Mesenchymal stem cell (in vitro differentiated cells and primary cell): ENCODE results near the gene MACROH2A1.
A peak's percentile ranks its signal among the peaks of the same experiment; 100 is the strongest.

Experiments used
- DNase-seq: peaks from one replicate; pipeline ENCODE4 v3.0.0-alpha.2; 2013
- H2AFZ ChIP-seq: one replicate; pipeline ENCODE4 v1.6.1; 2013; ENCODE audit warnings: low read depth, mild to moderate bottlenecking, control low read depth, inconsistent platforms, low read length, moderate library complexity
- H2AK5ac ChIP-seq: 2 replicates; pipeline ENCODE4 v1.6.1; 2013; ENCODE audit warnings: low read length, moderate library complexity, mild to moderate bottlenecking, inconsistent platforms; ENCODE audit not compliant: severe bottlenecking
- H2BK120ac ChIP-seq: one replicate; pipeline ENCODE4 v1.6.1; 2013; ENCODE audit warnings: low read depth, mild to moderate bottlenecking, inconsistent platforms, low read length, moderate library complexity
- H2BK12ac ChIP-seq, 2 experiments: one replicate each; pipeline ENCODE4 v1.6.1; 2013; ENCODE audit warnings: inconsistent platforms in 2 of 2, low read length in 2 of 2, mild to moderate bottlenecking in 2 of 2, moderate library complexity in 2 of 2, control low read depth in 1 of 2
- H2BK15ac ChIP-seq: one replicate; pipeline ENCODE4 v1.6.1; 2013; ENCODE audit warnings: mild to moderate bottlenecking, low read depth, inconsistent platforms; ENCODE audit not compliant: poor library complexity, severe bottlenecking
- H2BK5ac ChIP-seq: 2 replicates; pipeline ENCODE4 v1.6.1; 2013; ENCODE audit warnings: low read depth, mild to moderate bottlenecking, low read length, control low read depth, inconsistent platforms; ENCODE audit not compliant: poor library complexity, severe bottlenecking
- H3K14ac ChIP-seq, 2 experiments: one replicate each; pipeline ENCODE4 v1.6.1; 2013; ENCODE audit warnings: inconsistent platforms in 2 of 2, low read length in 2 of 2, control low read depth in 1 of 2, mild to moderate bottlenecking in 1 of 2, moderate library complexity in 1 of 2
- H3K18ac ChIP-seq, 2 experiments: one replicate each; pipeline ENCODE4 v1.6.1; 2013; ENCODE audit warnings: inconsistent platforms in 2 of 2, low read length in 2 of 2, control low read depth in 1 of 2, low read depth in 1 of 2, mild to moderate bottlenecking in 1 of 2
- H3K23ac ChIP-seq, 2 experiments: one replicate each; pipeline ENCODE4 v1.6.1; 2013; ENCODE audit warnings: inconsistent platforms in 2 of 2, low read length in 2 of 2, mild to moderate bottlenecking in 2 of 2, moderate library complexity in 2 of 2, control low read depth in 1 of 2
- H3K27ac ChIP-seq: 2 replicates; pipeline ENCODE4 v1.5.1; 2013; ENCODE audit warnings: mild to moderate bottlenecking, moderate library complexity, low read length, control low read depth, inconsistent platforms; ENCODE audit not compliant: poor library complexity, severe bottlenecking
- H3K27me3 ChIP-seq, 2 experiments: 2 replicates each; pipeline versions ENCODE4 v1.6.1 to v1.7.0; 2013; ENCODE audit warnings: low read length in 2 of 2, mild to moderate bottlenecking in 2 of 2, moderate library complexity in 2 of 2, control low read depth in 1 of 2, inconsistent platforms in 1 of 2; ENCODE audit not compliant: control insufficient read depth in 1 of 2, insufficient read depth in 1 of 2
- H3K36me3 ChIP-seq, 2 experiments: 2 replicates each; pipeline versions ENCODE4 v1.6.1 to v1.7.0; 2013; ENCODE audit warnings: low read length in 2 of 2, control low read depth in 1 of 2, inconsistent platforms in 1 of 2, low read depth in 1 of 2, mild to moderate bottlenecking in 1 of 2; ENCODE audit not compliant: insufficient read depth in 2 of 2, control insufficient read depth in 1 of 2
- H3K4ac ChIP-seq, 2 experiments: one replicate each; pipeline ENCODE4 v1.6.1; 2013; ENCODE audit warnings: inconsistent platforms in 2 of 2, low read length in 2 of 2, mild to moderate bottlenecking in 2 of 2, moderate library complexity in 2 of 2, control low read depth in 1 of 2, low read depth in 1 of 2
- H3K4me1 ChIP-seq: 2 replicates; pipeline ENCODE4 v1.6.1; 2013; ENCODE audit warnings: low read depth, low read length, control low read depth; ENCODE audit not compliant: control insufficient read depth, insufficient read depth
- H3K4me2 ChIP-seq: 2 replicates; pipeline ENCODE4 v1.6.1; 2013; ENCODE audit warnings: low read length, mild to moderate bottlenecking, inconsistent platforms; ENCODE audit not compliant: poor library complexity, severe bottlenecking
- H3K4me3 ChIP-seq, 2 experiments: 2 replicates each; pipeline versions ENCODE4 v1.5.1 to v1.7.0; 2013; ENCODE audit warnings: low read length in 2 of 2, mild to moderate bottlenecking in 2 of 2, control low read depth in 1 of 2, low read depth in 1 of 2; ENCODE audit not compliant: insufficient read depth in 1 of 2
- H3K79me1 ChIP-seq: replicated peaks from 2 replicates; pipeline ENCODE4 v1.6.1; 2013; ENCODE audit warnings: mild to moderate bottlenecking, control low read depth, low read length, inconsistent platforms; ENCODE audit not compliant: poor library complexity, severe bottlenecking
- H3K9ac ChIP-seq: 2 replicates; pipeline ENCODE4 v1.7.0; 2013; ENCODE audit warnings: mild to moderate bottlenecking, low read length, moderate library complexity
- H3K9me3 ChIP-seq: 2 replicates; pipeline ENCODE4 v1.7.0; 2013; ENCODE audit warnings: mild to moderate bottlenecking, low read length; ENCODE audit not compliant: control insufficient read depth
- H4K8ac ChIP-seq: one replicate; pipeline ENCODE4 v1.6.1; 2013; ENCODE audit warnings: inconsistent platforms, mild to moderate bottlenecking, low read length, moderate library complexity
- H4K91ac ChIP-seq: one replicate; pipeline ENCODE4 v1.6.1; 2013; ENCODE audit warnings: mild to moderate bottlenecking, low read length, inconsistent platforms
- WGBS: methylation state at CpG from one replicate; pipeline ENCODE4 v1.1.7; 2013; ENCODE audit warnings: mixed read lengths; 5-methylcytosine and 5-hydroxymethylcytosine counted together

MACROH2A1 gene

GRCh38 chr5:135371622-135372232 lies 27.3 kb downstream of the MACROH2A1 start:
- WGBS: 82% methylated on average over 4 of the region's 4 CpGs
- no peak overlapping the region for H3K27ac ChIP-seq
- no peak overlapping the region for H2BK12ac ChIP-seq
- H3K27me3 ChIP-seq: no peaks in the 10 kb centered on the region
- H3K23ac ChIP-seq: no peak overlapping the region
- peaks cover 58 to 89% of the 10 kb centered on the region in 2 experiments for H3K36me3 ChIP-seq
- H2BK5ac ChIP-seq: no peak overlapping the region
- no peak overlapping the region for H2AK5ac ChIP-seq
- DNase-seq: no peak
- H3K9ac ChIP-seq: no peak overlapping the region
- H3K4me2 ChIP-seq: no peak overlapping the region
- no peak overlapping the region for H3K18ac ChIP-seq
- no peak overlapping the region for H3K14ac ChIP-seq
- no peak overlapping the region for H3K4me3 ChIP-seq
- H4K8ac ChIP-seq: no peak overlapping the region
- H3K9me3 ChIP-seq: no peaks in the 10 kb centered on the region
- H3K4me1 ChIP-seq: peaks cover 10% of the 10 kb centered on the region
- no peak overlapping the region for H2BK15ac ChIP-seq
- no peak overlapping the region for H2AFZ ChIP-seq
- peaks cover 58% of the 10 kb centered on the region for H3K79me1 ChIP-seq
- no peak overlapping the region for H3K4ac ChIP-seq
- H2BK120ac ChIP-seq: no peak overlapping the region
- H4K91ac ChIP-seq: no peak overlapping the region

- H3K36me3 ChIP-seq: peaks cover 48 to 90% of the 10 kb centered on the region in 2 experiments
- no peak overlapping the region for H2AK5ac ChIP-seq
- H3K79me1 ChIP-seq: peaks cover 60% of the 10 kb centered on the region
- H3K4me2 ChIP-seq: no peak overlapping the region
- H4K8ac ChIP-seq: no peak overlapping the region
- no peaks in the 10 kb centered on the region for H3K27me3 ChIP-seq
- H3K4me1 ChIP-seq: peaks cover 10% of the 10 kb centered on the region
- no peak overlapping the region for H4K91ac ChIP-seq
- DNase-seq: no peak
- H3K9ac ChIP-seq: no peak overlapping the region
- no peak overlapping the region for H3K18ac ChIP-seq
- no peak overlapping the region for H2BK15ac ChIP-seq
- H2AFZ ChIP-seq: no peak overlapping the region
- H2BK5ac ChIP-seq: no peak overlapping the region
- H3K23ac ChIP-seq: no peak overlapping the region
- no peaks in the 10 kb centered on the region for H3K9me3 ChIP-seq
- H2BK120ac ChIP-seq: no peak overlapping the region
- no peak overlapping the region for H3K27ac ChIP-seq
- no peak overlapping the region for H3K4ac ChIP-seq
- 100% methylated on average over 6 of the region's 6 CpGs for WGBS
- H3K4me3 ChIP-seq: no peak overlapping the region
- no peak overlapping the region for H2BK12ac ChIP-seq
- H3K14ac ChIP-seq: no peak overlapping the region
Observed at GRCh38 chr5:135369952-135370351, 29.1 kb downstream of the MACROH2A1 start.

GRCh38 chr5:135367554-135367953 lies 31.5 kb downstream of the MACROH2A1 start:
- no peak for DNase-seq
- H3K18ac ChIP-seq: peak overlapping the region; percentile 69 to 89
- no peak overlapping the region for H3K27ac ChIP-seq
- H4K91ac ChIP-seq: peak overlapping the region; percentile 52
- H3K79me1 ChIP-seq: peaks cover 50% of the 10 kb centered on the region
- peak overlapping the region in 1 of 2 experiments; percentile 59 for H2BK12ac ChIP-seq
- H3K4me2 ChIP-seq: no peak overlapping the region
- peaks cover 9% of the 10 kb centered on the region for H3K4me1 ChIP-seq
- no peak overlapping the region for H2BK5ac ChIP-seq
- no peak overlapping the region for H2BK120ac ChIP-seq
- no peaks in the 10 kb centered on the region for H3K27me3 ChIP-seq
- H2AFZ ChIP-seq: no peak overlapping the region
- WGBS: 93% methylated on average over 4 of the region's 4 CpGs
- no peaks in the 10 kb centered on the region for H3K9me3 ChIP-seq
- H3K9ac ChIP-seq: no peak overlapping the region
- peaks cover 39 to 85% of the 10 kb centered on the region in 2 experiments for H3K36me3 ChIP-seq
- peak overlapping the region in 1 of 2 experiments; percentile 76 for H3K14ac ChIP-seq
- H2AK5ac ChIP-seq: no peak overlapping the region
- H3K4me3 ChIP-seq: no peak overlapping the region
- no peak overlapping the region for H2BK15ac ChIP-seq
- no peak overlapping the region for H3K23ac ChIP-seq
- no peak overlapping the region for H3K4ac ChIP-seq
- H4K8ac ChIP-seq: peak overlapping the region; percentile 40

- H2BK15ac ChIP-seq: no peak overlapping the region
- no peak overlapping the region for H2BK12ac ChIP-seq
- H2AK5ac ChIP-seq: no peak overlapping the region
- no peak overlapping the region for H2AFZ ChIP-seq
- no peak overlapping the region for H3K18ac ChIP-seq
- no peaks in the 10 kb centered on the region for H3K27me3 ChIP-seq
- H4K91ac ChIP-seq: no peak overlapping the region
- no peak overlapping the region for H2BK5ac ChIP-seq
- peak; percentile 44 for DNase-seq
- H3K79me1 ChIP-seq: peaks cover 46% of the 10 kb centered on the region
- H2BK120ac ChIP-seq: no peak overlapping the region
- H3K4me2 ChIP-seq: no peak overlapping the region
- no peak overlapping the region for H4K8ac ChIP-seq
- H3K4ac ChIP-seq: no peak overlapping the region
- no peak overlapping the region for H3K14ac ChIP-seq
- H3K27ac ChIP-seq: no peak overlapping the region
- WGBS: no CpG with 5 or more reads among the region's 2 CpGs
- H3K36me3 ChIP-seq: peaks cover 35 to 86% of the 10 kb centered on the region in 2 experiments
- H3K9me3 ChIP-seq: no peaks in the 10 kb centered on the region
- no peak overlapping the region for H3K23ac ChIP-seq
- H3K4me1 ChIP-seq: peaks cover 4% of the 10 kb centered on the region
- H3K9ac ChIP-seq: no peak overlapping the region
- H3K4me3 ChIP-seq: no peak overlapping the region
Observed at GRCh38 chr5:135367076-135367475, 32.0 kb downstream of the MACROH2A1 start.
